NCI-H1930 (cell line): ENCODE measurements around the gene EHD3.

Experiments
- DNase-seq, 2 experiments: peaks; one replicate each; lab custom pipeline; 2025; lab: John Stamatoyannopoulos, UW

EHD3 gene

GRCh38 chr2:31233741-31234682 lies at the start of gene EHD3:
Gene EHD3 (plus strand): TSS chr2:31234152. CDS start chr2:31234622, 470 bp downstream.
- DNase-seq, result peak; percentile 93 to 95

- DNase-seq, result no peak
Measured at GRCh38 chr2:31187166-31187565, 46.8 kb upstream of the EHD3 start.

GRCh38 chr2:31188131-31188530 lies 45.8 kb upstream of the EHD3 start:
- DNase-seq, result no peak

- no peak for DNase-seq
Measured at GRCh38 chr2:31189141-31189540, 44.8 kb upstream of the EHD3 start.

- DNase-seq, result no peak
Measured at GRCh38 chr2:31190188-31190587, 43.8 kb upstream of the EHD3 start.

GRCh38 chr2:31191931-31192330 lies 42.0 kb upstream of the EHD3 start:
- no peak for DNase-seq

GRCh38 chr2:31192396-31192795 lies 41.6 kb upstream of the EHD3 start:
- DNase-seq, result no peak

- DNase-seq, result no peak
Measured at GRCh38 chr2:31192851-31193392, 41.0 kb upstream of the EHD3 start.

- DNase-seq, result no peak
Measured at GRCh38 chr2:31193806-31194205, 40.1 kb upstream of the EHD3 start.

- no peak for DNase-seq
Measured at GRCh38 chr2:31196622-31197021, 37.3 kb upstream of the EHD3 start.

GRCh38 chr2:31197166-31197565 lies 36.8 kb upstream of the EHD3 start:
- DNase-seq, result no peak

- no peak for DNase-seq
Measured at GRCh38 chr2:31197669-31198068, 36.3 kb upstream of the EHD3 start.

- no peak for DNase-seq
Measured at GRCh38 chr2:31199206-31199605, 34.7 kb upstream of the EHD3 start.

- DNase-seq, result no peak
Measured at GRCh38 chr2:31200972-31201371, 33.0 kb upstream of the EHD3 start.

- no peak for DNase-seq
Measured at GRCh38 chr2:31202041-31202440, 31.9 kb upstream of the EHD3 start.

- DNase-seq, result no peak
Measured at GRCh38 chr2:31202833-31203232, 31.1 kb upstream of the EHD3 start.

- DNase-seq, result no peak
Measured at GRCh38 chr2:31203916-31204315, 30.0 kb upstream of the EHD3 start.

- no peak for DNase-seq
Measured at GRCh38 chr2:31204783-31205182, 29.2 kb upstream of the EHD3 start.

GRCh38 chr2:31205186-31205585 lies 28.8 kb upstream of the EHD3 start:
- no peak for DNase-seq

- DNase-seq, result no peak
Measured at GRCh38 chr2:31205613-31206012, 28.3 kb upstream of the EHD3 start.

GRCh38 chr2:31207790-31208189 lies 26.2 kb upstream of the EHD3 start:
- no peak for DNase-seq

- DNase-seq, result no peak
Measured at GRCh38 chr2:31208240-31208639, 25.7 kb upstream of the EHD3 start.
